Articular chondrocyte of knee joint (primary cell): ENCODE results near the gene SEM1. TPM values are rescaled to one million over a fixed set of nuclear protein-coding genes. Genes with fewer than 3 reads are reported as not detected.

Experiments used
- total RNA-seq: library from RNA; depleted of rRNA; stranded (reverse); fragments of >200 nt; gene quantifications from 2 replicates; pipeline ENCODE4 v1.2.3, GENCODE V29; 2012

SEM1 gene
- 33.8 and 42.6 TPM in 2 replicates for total RNA-seq

GRCh38 chr7:96709381-96710228, at the start of gene SEM1:
Gene SEM1 (minus strand): TSS chr7:96709846. CDS start chr7:96709763, 83 bp downstream.

